ENCODE measurements around the gene MEG3. TPM values are rescaled to one million over a fixed set of nuclear protein-coding genes. Genes with fewer than 3 reads are reported as not detected.

MEG3 gene
- total RNA-seq, 4 donors from 2014 or later = 101 to 177 (median 167) TPM

GRCh38 chr14:100878271-100879146 is 52.6 kb downstream of the MEG3 start:
- Histone ChIP-seq H3K36me3 (peaks cover 0 to 21% (median 0%) of the 10 kb centered on the region in 3 donors), H3K27ac (no peak overlapping the region), H3K4me3 (no peak overlapping the region), H3K27me3 (no peaks in the 10 kb centered on the region), H3K9me3 (peaks cover 0 to 17% (median 0%) of the 10 kb centered on the region in 4 donors), H3K4me1 (no peaks in the 10 kb centered on the region)
- TF ChIP-seq CTCF (IDR thresholded peaks at IDR 0.05) = no peak
- TF ChIP-seq POLR2A (IDR thresholded peaks at IDR 0.05) = no peak
- no peak for TF ChIP-seq EP300 (IDR thresholded peaks at IDR 0.05)
- no peak for DNase-seq (ENCODE audit: low spot score in 2 of 2)
- WGBS, 2 donors = 77 to 83% methylated on average over 3 to 9 of the region's 11 CpGs

GRCh38 chr14:100879194-100879593 is 53.3 kb downstream of the MEG3 start:
- WGBS, 2 donors = 90% methylated on average over 8 of the region's 8 CpGs
- no peak overlapping the region for H3K4me3 ChIP-seq
- H3K27me3 ChIP-seq = no peaks in the 10 kb centered on the region
- peaks cover 0 to 17% (median 0%) of the 10 kb centered on the region in 4 donors for H3K9me3 ChIP-seq
- TF ChIP-seq EP300 (IDR thresholded peaks at IDR 0.05) (no peak), POLR2A (IDR thresholded peaks at IDR 0.05) (no peak), CTCF (IDR thresholded peaks at IDR 0.05) (no peak)
- peaks cover 0 to 27% (median 0%) of the 10 kb centered on the region in 3 donors for H3K36me3 ChIP-seq
- no peak overlapping the region for H3K27ac ChIP-seq
- no peaks in the 10 kb centered on the region for H3K4me1 ChIP-seq
- no peak for DNase-seq (ENCODE audit: low spot score in 2 of 2)

- H3K4me1 ChIP-seq = no peaks in the 10 kb centered on the region
- 87 to 90% methylated on average over 8 of the region's 8 CpGs for WGBS, 2 donors
- H3K27me3 ChIP-seq = no peaks in the 10 kb centered on the region
- no peak overlapping the region for H3K27ac ChIP-seq
- DNase-seq (ENCODE audit: low spot score in 2 of 2) = no peak
- no peak for TF ChIP-seq EP300 (IDR thresholded peaks at IDR 0.05)
- no peak for TF ChIP-seq CTCF (IDR thresholded peaks at IDR 0.05)
- no peak for TF ChIP-seq POLR2A (IDR thresholded peaks at IDR 0.05)
- H3K9me3 ChIP-seq = peaks cover 0 to 17% (median 0%) of the 10 kb centered on the region in 4 donors
- H3K36me3 ChIP-seq = peaks cover 0 to 27% (median 0%) of the 10 kb centered on the region in 3 donors
- H3K4me3 ChIP-seq = no peak overlapping the region
These were observed 53.9 kb downstream of the MEG3 start for GRCh38 chr14:100879782-100880181.

- Histone ChIP-seq H3K4me3 (no peak overlapping the region), H3K36me3 (peaks cover 0 to 27% (median 0%) of the 10 kb centered on the region in 3 donors), H3K27me3 (no peaks in the 10 kb centered on the region), H3K4me1 (no peaks in the 10 kb centered on the region), H3K9me3 (peaks cover 0 to 17% (median 0%) of the 10 kb centered on the region in 4 donors), H3K27ac (no peak overlapping the region)
- 86 to 90% methylated on average over 21 to 34 of the region's 34 CpGs for WGBS, 2 donors
- TF ChIP-seq POLR2A (IDR thresholded peaks at IDR 0.05) (no peak), CTCF (IDR thresholded peaks at IDR 0.05) (no peak), EP300 (IDR thresholded peaks at IDR 0.05) (no peak)
- no peak for DNase-seq (ENCODE audit: low spot score in 2 of 2)
These were observed 54.6 kb downstream of the MEG3 start for GRCh38 chr14:100880271-100881101.

Data from tibial nerve (tissue), 4 donors.